A673 (cell line): ENCODE data around the gene GRIA1. TPM values are rescaled to one million over a fixed set of nuclear protein-coding genes. Genes with fewer than 3 reads are reported as not detected.

Experiments used
- BruUV-seq: library from RNA; stranded (reverse); fragments of 400-500 nt; replicated peaks from 2 replicates; lab custom pipeline; 2021; lab: Mats Ljungman, UMichigan
- CTCF ChIA-PET: fragments of 300-600 bp; sonication (Branson Sonifier 250); formaldehyde crosslinking; loops from one replicate; lab custom pipeline; 2022; ENCODE audit warnings: antibody characterized with exemption; lab: Charles Lee
- POLR2A ChIA-PET: fragments of 300-600 bp; sonication (Branson Sonifier 250); formaldehyde crosslinking; loops from one replicate; lab custom pipeline; 2022; ENCODE audit warnings: antibody characterized with exemption; ENCODE audit not compliant: low non-redundant PET; lab: Charles Lee
- DNase-seq: peaks from one replicate; pipeline ENCODE4 v3.0.0-alpha.2; 2015; ENCODE audit warnings: low spot score
- H3K27ac ChIP-seq: fragments of 200-600 bp; sonication (generic); 2 replicates; pipeline ENCODE4 v1.5.1; 2016; ENCODE audit warnings: mixed run types, low read depth, mild to moderate bottlenecking, mixed read lengths, antibody characterized with exemption, low read length; ENCODE audit not compliant: poor library complexity, severe bottlenecking
- H3K27me3 ChIP-seq: fragments of 200-600 bp; sonication (generic); replicated peaks from 2 replicates; pipeline ENCODE4 v1.6.1; 2017; ENCODE audit warnings: mixed run types, low read depth, mild to moderate bottlenecking, mixed read lengths, antibody characterized with exemption, low read length; ENCODE audit not compliant: insufficient read depth, poor library complexity
- H3K36me3 ChIP-seq: fragments of 200-600 bp; sonication (generic); 2 replicates; pipeline ENCODE4 v1.6.1; 2016; ENCODE audit warnings: mixed run types, mild to moderate bottlenecking, mixed read lengths, antibody characterized with exemption, low read length; ENCODE audit not compliant: insufficient read depth, poor library complexity, severe bottlenecking
- H3K4me1 ChIP-seq: fragments of 200-600 bp; sonication (generic); 2 replicates; pipeline ENCODE4 v1.6.1; 2017; ENCODE audit warnings: mixed run types, mild to moderate bottlenecking, mixed read lengths, antibody characterized with exemption, low read length; ENCODE audit not compliant: insufficient read depth, poor library complexity, severe bottlenecking
- H3K4me3 ChIP-seq: fragments of 200-600 bp; sonication (generic); 2 replicates; pipeline ENCODE4 v1.5.1; 2016; ENCODE audit warnings: low read depth, mixed run types, mild to moderate bottlenecking, mixed read lengths, low read length; ENCODE audit not compliant: poor library complexity, severe bottlenecking
- H3K9me3 ChIP-seq: fragments of 200-600 bp; sonication (generic); 2 replicates; pipeline ENCODE4 v1.6.1; 2016; ENCODE audit warnings: mixed run types, low read depth, mild to moderate bottlenecking, mixed read lengths, antibody characterized with exemption, low read length; ENCODE audit not compliant: poor library complexity, severe bottlenecking
- CTCF ChIP-seq: fragments of 300-800, 200-600 bp; sonication (generic); conservative IDR thresholded peaks from 2 replicates; pipeline ENCODE4 v1.5.1; 2017; ENCODE audit warnings: low read depth, mild to moderate bottlenecking, antibody characterized with exemption, low read length, moderate library complexity, mixed read lengths
- EZH2 ChIP-seq: fragments of 200-600 bp; sonication (generic); IDR thresholded peaks from 2 replicates; pipeline ENCODE4 v1.6.1; 2017; ENCODE audit warnings: borderline replicate concordance, low read depth, mild to moderate bottlenecking, mixed read lengths, antibody characterized with exemption, low read length; ENCODE audit not compliant: poor library complexity, severe bottlenecking
- intact Hi-C: fragments of 100-400 bp; cut with micrococcal nuclease; formaldehyde crosslinking; loops from one replicate; pipeline ENCODE4 v1.10.0; 2022; ENCODE audit not compliant: unreplicated experiment
- total RNA-seq: library from RNA; stranded (reverse); gene quantifications from 2 replicates; pipeline ENCODE4 v1.2.3, GENCODE V29; 2021

The GRIA1 gene
- total RNA-seq, 1 experiment from 2014 or later = 0.69 TPM

GRCh38 chr5:153619771-153620170 is 129.3 kb downstream of the GRIA1 start:
- BruUV-seq = no TSS peak
- H3K4me3 ChIP-seq = no peak overlapping the region
- no peak for DNase-seq
- peaks cover 5% of the 10 kb centered on the region for H3K4me1 ChIP-seq
- ChIA-PET CTCF (no interaction called here), POLR2A (no interaction called here)
- TF ChIP-seq EZH2 = no peak
- TF ChIP-seq CTCF = no peak
- H3K27me3 ChIP-seq = no peaks in the 10 kb centered on the region
- no peak overlapping the region for H3K27ac ChIP-seq
- intact Hi-C loops = no loop called here
- no peaks in the 10 kb centered on the region for H3K9me3 ChIP-seq
- no peaks in the 10 kb centered on the region for H3K36me3 ChIP-seq

GRCh38 chr5:153623124-153623523 is 132.7 kb downstream of the GRIA1 start:
- DNase-seq = no peak
- no TSS peak for BruUV-seq
- intact Hi-C loops = no loop called here
- Histone ChIP-seq H3K4me1 (peaks cover 5% of the 10 kb centered on the region), H3K9me3 (no peaks in the 10 kb centered on the region), H3K4me3 (no peak overlapping the region), H3K27me3 (no peaks in the 10 kb centered on the region), H3K27ac (no peak overlapping the region), H3K36me3 (no peaks in the 10 kb centered on the region)
- ChIA-PET CTCF (no interaction called here), POLR2A (no interaction called here)
- TF ChIP-seq EZH2 = no peak
- no peak for TF ChIP-seq CTCF

GRCh38 chr5:153623751-153624450 is 133.4 kb downstream of the GRIA1 start:
- Histone ChIP-seq H3K27me3 (no peaks in the 10 kb centered on the region), H3K4me1 (peaks cover 4% of the 10 kb centered on the region), H3K27ac (no peak overlapping the region), H3K36me3 (no peaks in the 10 kb centered on the region), H3K9me3 (no peaks in the 10 kb centered on the region), H3K4me3 (no peak overlapping the region)
- ChIA-PET POLR2A (no interaction called here), CTCF (no interaction called here)
- BruUV-seq = no TSS peak
- no peak for DNase-seq
- TF ChIP-seq EZH2 = no peak
- no peak for TF ChIP-seq CTCF
- intact Hi-C loops = no loop called here
